DMS79 (cell line): ENCODE results near the gene PAFAH1B2.

Source experiments
- DNase-seq: peaks from one replicate; lab custom pipeline; 2025; lab: John Stamatoyannopoulos, UW

Gene PAFAH1B2

DNA sequence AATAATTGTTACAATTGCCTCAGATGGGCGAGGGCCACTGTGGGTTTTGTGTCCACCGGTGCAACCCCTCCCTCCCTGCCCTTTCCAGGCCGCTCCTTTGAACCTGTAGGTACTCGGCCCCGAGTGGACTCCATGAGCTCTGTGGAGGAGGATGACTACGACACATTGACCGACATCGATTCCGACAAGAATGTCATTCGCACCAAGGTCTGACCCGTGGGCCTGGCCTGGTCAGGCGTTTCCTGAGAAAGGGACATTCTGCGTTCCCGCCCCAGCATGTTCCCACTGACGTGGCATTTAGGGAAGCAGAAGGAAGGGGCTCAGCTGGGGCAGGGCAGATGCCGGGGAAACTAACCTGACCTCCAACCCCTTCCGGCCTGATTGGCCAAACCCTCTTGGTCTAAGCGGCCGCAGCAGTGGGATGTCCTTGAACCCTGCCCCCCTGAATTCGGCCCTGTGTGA, 44.6 kb downstream of the PAFAH1B2 start:
- no peak for DNase-seq

DNA sequence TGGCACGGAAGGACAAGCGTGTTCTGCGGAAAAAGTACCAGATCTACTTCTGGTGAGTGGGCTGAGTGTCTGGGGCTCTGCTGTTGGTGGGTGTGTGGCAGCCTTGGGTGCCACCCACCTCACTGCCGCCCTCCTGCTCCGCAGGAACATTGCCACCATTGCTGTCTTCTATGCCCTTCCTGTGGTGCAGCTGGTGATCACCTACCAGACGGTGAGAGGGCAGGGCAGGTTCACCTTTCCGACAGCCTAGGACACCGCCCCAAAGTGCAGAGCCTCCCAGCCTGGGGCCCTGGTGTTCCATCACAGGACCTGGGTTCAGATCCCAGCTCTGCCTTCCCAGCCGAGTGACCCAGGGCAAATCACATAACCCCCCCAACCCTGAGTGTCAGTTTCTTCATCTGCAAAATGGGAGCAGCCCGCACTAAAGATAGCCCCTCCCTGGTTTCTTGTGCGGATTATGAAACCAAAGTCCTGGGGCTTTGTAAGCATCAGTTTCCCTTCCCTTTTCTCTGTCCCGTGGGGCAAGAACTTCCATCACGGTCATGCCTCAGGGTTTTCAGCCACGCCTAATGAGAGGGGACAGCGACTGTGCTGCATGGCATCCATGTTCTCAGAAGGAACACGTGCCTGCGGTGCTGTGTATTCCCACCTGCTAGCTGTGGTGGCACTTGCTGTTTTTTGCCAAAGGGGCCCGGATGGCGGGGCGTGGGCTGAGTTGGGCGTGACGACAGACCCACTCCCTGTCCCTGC, 45.3 kb downstream of the PAFAH1B2 start:
- DNase-seq: no peak

DNA sequence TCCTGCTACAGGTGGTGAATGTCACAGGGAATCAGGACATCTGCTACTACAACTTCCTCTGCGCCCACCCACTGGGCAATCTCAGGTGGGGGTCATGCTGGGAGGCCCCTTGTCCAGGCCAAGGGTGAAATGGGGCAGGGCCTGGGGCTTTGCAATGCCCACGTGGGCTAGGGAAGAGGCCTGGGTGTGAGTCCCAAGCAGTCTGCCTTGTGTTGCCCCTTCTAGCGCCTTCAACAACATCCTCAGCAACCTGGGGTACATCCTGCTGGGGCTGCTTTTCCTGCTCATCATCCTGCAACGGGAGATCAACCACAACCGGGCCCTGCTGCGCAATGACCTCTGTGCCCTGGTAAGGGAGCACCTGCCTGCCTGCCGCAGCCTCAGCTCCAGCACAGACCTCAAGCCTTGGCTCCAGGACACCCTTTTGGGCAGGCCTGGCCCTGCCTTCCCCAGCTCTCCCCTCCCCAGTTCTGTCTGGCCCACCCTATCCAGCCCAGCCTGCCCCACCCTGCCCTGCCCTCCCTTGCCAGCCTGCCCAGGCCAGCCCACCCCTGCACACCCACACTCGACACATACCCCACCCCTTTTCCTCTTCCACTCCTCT, 46.0 kb downstream of the PAFAH1B2 start:
- DNase-seq: no peak

DNA sequence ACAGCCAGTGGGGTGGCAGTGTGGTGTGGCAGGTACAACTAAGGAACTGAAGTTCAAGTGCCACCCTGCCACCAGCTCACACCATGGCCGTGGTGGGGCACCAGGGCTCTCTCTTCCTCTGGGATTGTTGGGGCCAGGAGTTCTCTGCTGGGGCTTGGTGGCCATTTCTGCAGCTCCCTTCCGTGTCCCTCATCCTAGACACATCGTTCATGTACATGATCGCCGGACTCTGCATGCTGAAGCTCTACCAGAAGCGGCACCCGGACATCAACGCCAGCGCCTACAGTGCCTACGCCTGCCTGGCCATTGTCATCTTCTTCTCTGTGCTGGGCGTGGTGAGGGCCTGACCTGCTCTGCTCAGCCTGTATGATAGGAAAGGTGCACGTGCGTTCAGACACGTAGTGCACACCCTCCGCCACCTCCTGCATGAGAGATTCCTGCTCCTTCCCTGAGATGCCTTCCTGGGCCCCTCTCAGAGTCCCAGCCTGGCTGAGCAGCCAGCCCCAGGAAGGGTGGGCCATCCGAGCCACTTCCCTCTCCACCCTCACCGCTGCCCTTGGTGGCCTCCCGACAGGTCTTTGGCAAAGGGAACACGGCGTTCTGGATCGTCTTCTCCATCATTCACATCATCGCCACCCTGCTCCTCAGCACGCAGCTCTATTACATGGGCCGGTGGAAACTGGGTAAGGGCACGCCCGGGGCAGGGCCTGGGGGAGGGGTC, 47.8 kb downstream of the PAFAH1B2 start:
- DNase-seq: no peak

DNA sequence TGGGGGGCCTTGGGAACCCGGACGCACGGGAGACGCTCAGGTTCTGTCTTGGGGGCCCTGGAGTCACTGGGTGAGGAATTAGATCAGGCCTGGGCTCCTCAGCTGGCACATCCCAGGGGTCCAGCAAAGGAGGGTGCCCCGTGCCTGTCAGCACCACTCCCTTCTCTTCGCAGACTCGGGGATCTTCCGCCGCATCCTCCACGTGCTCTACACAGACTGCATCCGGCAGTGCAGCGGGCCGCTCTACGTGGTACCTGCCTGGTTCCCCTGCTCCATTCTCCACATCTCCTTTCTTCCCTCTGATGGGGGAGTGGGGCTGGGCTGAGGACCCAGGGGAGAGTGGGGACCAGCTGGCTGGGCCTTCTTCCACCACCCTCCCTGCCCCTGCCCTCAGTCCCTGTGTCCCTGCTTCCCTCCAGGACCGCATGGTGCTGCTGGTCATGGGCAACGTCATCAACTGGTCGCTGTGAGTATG, 48.4 kb downstream of the PAFAH1B2 start:
- no peak for DNase-seq

DNA sequence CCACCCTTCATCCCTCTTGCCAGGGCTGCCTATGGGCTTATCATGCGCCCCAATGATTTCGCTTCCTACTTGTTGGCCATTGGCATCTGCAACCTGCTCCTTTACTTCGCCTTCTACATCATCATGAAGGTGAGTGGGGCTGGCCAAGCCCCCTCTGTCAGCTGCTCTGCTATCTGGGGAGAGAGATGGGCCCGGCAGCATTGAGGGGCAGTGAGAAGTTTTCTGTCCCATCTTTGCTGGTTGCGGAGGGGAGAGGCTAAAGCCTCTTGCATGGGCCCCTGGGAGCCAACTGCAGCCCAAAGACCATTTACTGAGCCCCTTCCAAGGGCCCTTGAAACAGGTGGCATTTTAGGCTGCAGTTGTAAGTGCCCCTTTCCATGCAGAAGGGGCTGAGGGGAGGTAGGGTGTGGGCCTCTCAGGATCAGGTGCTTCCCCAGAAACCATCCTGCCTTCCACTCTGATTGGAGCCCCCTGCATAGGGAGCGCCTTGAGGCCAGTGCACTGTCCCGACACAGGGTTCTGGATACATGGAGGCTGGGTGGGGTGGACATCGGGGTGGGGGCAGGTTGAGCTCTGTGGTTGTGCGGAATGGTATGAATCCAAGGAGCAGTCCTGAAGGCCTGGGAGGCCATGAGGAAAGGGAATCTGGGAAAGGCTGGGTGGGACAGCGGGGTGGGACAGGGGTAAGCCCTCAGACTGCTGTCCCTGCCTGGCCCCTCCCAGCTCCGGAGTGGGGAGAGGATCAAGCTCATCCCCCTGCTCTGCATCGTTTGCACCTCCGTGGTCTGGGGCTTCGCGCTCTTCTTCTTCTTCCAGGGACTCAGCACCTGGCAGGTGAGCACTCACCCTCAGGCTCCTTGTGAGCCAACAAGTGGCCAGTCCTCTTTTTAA, 49.3 kb downstream of the PAFAH1B2 start:
- no peak for DNase-seq

DNA sequence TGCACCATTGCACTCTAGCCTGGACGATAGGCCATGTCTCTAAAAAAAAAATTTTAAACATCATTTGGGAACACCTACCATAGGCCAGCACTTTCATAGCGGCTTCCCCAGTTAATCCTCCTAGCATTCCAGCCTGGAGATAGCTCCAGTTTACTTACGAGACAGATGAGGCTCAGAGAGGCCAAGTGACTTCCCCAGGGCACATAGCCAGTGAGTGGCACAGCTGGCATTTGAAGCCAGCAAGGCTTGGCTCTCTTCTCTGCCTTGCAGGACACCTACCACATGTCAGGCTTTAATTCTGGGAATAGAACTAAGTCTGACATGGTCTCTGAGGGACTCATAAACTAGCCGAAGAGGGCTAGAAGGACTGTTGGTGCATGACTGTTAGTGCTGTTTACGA, 50.2 kb downstream of the PAFAH1B2 start:
- DNase-seq: peak; percentile 15

DNA sequence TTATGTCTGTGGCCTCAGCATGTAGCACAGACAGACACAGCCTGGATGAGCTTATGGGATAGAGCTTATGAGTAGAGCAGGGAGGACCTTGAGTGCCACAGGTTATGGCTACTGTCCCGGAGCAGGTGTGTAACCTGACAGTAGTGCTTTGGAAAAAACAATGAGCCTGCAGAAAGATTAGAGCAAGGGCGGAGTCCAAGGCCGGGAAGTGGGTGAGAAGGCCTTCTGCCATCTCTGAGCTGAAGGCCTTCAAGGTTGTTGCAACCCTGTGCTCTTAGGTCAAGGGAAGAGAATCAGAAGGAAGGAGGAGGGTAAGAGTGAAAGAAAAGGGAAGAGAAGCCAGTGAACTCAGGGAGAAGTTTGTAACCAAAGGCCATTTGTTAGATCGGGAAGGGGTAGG, 51.2 kb downstream of the PAFAH1B2 start:
- DNase-seq: no peak

DNA sequence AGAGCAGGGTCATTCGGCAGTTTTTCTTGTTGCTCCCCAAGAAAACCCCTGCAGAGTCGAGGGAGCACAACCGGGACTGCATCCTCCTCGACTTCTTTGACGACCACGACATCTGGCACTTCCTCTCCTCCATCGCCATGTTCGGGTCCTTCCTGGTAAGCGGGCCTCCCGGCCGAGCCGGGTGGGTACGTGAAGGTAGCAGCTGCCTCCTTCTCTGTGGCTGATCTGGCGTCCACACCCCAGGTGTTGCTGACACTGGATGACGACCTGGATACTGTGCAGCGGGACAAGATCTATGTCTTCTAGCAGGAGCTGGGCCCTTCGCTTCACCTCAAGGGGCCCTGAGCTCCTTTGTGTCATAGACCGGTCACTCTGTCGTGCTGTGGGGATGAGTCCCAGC, 51.7 kb downstream of the PAFAH1B2 start:
- no peak for DNase-seq

DNA sequence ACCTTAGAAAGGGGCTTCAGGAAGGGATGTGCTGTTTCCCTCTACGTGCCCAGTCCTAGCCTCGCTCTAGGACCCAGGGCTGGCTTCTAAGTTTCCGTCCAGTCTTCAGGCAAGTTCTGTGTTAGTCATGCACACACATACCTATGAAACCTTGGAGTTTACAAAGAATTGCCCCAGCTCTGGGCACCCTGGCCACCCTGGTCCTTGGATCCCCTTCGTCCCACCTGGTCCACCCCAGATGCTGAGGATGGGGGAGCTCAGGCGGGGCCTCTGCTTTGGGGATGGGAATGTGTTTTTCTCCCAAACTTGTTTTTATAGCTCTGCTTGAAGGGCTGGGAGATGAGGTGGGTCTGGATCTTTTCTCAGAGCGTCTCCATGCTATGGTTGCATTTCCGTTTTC, 52.9 kb downstream of the PAFAH1B2 start:
- no peak for DNase-seq

DNA sequence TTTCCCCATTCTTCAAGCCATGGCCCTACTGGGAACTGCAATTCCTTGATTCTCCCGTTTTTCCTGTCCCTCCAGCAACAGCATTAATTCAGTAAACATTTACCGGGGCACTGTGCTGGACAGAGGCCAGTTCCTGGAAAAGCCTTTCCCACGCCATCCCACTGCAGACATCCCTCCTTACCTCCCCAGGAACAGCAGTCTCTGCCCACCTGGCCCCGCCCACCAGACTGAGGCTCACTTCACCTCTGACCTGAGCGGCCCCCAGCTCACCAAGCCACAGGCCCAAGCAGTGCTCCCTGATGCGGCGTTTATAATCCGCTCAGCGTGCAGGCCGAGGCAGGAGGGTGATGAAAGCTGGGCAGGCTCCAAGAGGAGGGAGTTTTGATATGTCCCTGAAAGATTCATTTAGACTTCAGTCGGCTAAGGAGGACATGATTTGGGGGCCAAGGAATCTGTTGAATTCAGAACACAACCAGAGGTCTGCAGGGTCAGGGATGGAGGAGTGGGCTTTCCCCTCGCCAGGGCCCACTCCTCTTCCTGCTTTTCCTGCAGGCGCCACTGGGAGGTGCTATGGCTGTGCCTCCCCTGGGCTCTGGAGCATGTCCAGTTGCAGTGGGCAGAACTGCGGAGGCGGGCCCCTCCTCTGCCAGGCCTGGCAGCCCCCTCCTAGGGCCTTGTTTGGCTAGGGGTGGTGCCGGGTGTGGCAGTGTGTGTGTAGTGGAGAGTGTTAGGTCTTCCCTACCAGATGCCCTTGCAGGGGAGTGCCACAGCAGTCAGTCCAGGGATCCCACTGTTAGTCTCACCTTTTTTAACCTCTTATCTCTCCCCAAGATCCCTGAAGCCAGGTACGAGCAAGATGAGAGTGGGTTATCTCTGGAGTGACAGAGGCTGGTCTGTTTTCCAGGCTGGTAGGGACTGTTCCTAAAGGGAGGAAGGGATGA, 53.7 kb downstream of the PAFAH1B2 start:
- DNase-seq: no peak

DNA sequence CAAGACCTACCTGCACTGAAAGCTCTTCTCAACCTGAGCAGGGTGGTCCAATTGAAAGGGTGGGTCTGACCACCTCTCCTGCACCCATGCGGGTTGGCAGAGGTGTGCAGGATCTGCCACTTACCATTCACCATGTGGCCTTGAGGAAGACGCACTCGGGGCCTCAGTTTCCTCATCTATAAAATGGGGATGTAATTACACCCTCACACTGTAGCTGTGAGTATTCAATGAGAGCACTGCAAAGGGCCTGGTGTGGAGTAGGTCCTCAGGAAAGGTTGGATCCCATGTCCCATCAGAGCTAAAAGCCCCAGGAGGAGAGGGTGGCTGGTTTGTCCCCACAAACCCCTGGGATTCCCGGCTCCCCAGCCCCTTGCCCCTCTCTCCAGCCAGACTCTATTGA, 54.5 kb downstream of the PAFAH1B2 start:
- DNase-seq: no peak

DNA sequence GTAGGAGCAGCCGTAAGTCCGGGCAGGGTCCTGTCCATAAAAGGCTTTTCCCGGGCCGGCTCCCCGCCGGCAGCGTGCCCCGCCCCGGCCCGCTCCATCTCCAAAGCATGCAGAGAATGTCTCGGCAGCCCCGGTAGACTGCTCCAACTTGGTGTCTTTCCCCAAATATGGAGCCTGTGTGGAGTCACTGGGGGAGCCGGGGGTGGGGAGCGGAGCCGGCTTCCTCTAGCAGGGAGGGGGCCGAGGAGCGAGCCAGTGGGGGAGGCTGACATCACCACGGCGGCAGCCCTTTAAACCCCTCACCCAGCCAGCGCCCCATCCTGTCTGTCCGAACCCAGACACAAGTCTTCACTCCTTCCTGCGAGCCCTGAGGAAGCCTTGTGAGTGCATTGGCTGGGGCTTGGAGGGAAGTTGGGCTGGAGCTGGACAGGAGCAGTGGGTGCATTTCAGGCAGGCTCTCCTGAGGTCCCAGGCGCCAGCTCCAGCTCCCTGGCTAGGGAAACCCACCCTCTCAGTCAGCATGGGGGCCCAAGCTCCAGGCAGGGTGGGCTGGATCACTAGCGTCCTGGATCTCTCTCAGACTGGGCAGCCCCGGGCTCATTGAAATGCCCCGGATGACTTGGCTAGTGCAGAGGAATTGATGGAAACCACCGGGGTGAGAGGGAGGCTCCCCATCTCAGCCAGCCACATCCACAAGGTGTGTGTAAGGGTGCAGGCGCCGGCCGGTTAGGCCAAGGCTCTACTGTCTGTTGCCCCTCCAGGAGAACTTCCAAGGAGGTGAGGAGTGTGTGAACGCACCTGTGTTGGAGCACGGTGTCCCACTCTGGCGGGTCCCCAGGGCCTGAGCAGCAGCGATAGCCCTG, 55.2 kb downstream of the PAFAH1B2 start, which contains the start of gene TAGLN:
Gene TAGLN, plus strand, starts transcription at position 318 of the 863 bp plus-strand sequence. CDS start 3,644 bp downstream, outside the sequence.
- no peak for DNase-seq

DNA sequence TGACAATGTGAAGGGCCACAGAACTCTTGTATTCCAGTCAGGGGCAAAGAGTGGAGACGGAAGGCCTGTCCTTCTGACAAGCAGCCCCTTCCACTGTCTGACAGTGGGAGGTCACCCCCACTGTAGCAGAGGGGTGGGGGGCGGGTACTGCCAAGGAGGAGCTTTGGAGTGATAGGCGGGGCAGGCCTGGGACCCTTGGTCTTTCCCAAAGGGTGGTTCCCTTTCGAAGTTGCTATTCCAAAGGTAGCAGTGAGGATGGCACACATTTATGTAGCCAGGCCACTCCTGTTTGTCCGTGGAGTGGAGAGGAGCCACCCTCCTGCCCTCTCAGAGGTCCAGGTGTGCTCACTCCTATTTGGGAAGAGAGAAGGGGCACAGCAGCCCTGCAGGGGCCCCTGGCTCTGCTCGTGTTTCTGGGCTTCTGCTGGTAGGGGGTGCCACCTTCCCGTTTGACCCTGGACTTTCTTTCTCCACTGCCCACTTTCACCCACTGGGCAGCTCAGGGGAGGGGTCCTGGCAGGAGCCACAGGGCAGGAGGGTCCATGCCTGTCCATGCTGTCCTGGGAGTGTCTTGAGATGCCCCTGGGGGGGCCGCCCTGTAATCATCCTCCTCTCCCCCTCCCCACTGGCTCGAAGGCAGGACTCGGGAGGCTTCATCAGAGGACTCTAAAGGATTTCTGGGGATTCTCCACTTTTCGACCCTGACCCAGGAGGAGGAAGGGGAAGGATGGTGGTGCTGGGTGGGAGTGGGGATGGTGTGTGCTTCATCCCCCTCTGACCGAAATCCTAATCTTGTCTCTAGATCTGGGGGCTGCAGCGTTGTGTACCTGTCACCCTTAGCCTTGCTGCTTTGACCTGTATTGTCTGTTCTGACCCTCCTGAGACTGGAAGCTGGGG, 56.1 kb downstream of the PAFAH1B2 start:
- DNase-seq: no peak

DNA sequence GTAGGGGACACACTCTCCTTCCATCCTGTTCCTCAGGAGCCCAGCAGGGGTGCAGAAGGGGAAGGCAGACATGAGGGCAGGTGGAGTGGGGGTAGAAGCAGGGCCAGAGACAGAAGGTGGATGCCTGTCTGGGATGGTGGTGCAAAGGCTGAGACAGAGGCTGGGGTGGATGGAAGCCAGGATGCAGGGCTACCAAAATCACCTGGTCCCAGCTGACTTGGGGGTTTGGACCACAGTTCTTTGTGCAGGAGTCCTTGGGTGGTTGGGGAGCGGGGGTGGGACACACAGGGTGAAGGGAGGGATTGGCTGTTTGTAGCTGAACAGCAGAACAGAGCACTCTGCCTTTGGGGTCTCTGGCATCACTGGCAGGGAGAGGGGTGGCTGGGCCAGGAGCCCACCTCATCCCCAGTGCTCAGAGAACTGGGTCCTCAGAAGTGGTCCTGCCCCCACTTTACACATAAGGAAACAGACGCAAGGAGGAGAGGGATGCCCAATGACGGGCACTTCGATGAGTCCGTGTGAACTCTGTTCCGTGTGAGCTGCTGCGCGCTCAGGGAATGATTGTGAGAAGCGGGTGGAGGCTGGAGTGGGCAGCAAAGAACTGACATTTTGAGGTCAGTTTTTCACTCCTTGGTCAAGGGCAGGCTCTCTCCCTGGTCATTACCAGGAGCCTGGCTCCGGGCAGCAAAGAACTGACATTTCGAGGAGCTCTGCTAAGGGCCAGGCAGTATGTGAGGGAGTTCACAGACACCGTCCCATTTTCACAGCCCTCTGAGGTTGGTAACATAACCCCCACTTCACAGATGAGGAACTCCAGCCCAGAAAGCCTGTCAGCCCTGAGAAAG, 56.9 kb downstream of the PAFAH1B2 start:
- DNase-seq: no peak

DNA sequence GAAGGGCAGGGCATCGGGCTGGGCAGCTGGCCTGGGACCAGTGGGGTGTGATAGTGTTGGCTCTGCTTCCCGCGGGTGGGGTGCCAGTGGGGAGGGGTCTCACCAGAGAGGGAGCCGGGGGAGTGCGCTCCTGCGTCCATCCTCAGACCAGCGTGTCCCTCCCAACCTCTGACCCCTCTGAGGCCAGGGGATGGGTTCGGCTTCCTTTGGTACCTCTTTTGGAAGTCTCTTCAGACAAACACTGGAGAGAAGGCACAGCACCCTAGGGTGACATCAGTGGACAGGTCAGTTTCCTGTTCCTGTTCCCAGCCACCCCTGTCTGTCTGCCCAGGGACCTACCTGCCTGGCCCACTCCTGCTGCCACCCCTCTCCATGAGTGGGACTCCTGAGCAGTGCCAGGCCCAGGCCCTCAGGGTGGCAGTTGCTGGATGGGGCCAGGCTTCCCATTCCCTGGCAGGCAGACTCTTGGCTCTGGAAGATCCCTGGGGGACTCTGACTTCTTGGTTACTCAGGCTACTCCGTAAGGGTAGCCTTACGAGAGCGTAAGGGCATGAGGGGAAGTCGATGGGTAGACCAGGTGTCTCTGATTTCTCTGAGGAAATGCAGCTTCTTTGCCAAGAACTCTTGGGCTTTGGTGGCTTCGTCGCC, 57.7 kb downstream of the PAFAH1B2 start:
- no peak for DNase-seq

DNA sequence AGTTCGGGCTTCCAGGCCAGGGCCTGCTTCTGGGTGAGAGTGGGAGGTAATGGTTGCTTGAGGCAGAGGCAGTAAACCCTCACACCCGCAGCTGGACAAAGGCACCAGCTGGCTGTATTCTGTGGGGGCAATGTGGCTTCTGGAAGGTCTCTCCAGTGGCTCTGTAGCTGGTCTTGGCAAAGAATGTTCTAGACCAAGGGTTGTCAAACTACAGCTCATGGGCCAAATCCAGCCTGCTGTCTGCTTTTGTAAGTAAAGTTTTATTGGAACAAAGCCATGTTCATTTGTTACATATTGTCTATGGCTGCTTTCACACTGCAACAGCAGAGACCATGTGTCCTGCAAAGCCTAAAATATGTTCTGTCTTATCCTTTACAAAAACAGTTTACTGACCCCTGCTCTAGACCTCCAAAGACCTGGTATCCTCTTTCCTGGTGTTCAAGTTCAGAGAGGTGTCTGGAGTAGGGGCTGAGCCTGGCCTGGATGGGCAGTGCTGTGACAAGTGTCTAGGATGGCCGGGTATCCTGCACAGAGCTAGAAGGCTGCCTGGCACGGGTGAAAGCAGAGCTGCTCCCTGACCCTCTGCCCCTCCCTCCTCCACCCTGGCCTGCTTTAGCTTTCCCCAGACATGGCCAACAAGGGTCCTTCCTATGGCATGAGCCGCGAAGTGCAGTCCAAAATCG, 58.4 kb downstream of the PAFAH1B2 start:
- DNase-seq: no peak
